Measurements from ENCODE around the gene IFFO2. TPM values are rescaled to one million over a fixed set of nuclear protein-coding genes. Genes with fewer than 3 reads are reported as not detected.
"Not testable (repeated sequence)": the region's sequence is repeated elsewhere in the genome, so short reads cannot be mapped to it uniquely, and the experiment has no call there.

IFFO2 gene
- total and polyA plus RNA-seq, 2 donors: 4.3 to 14.2 TPM

- no peaks in the 10 kb centered on the region for H3K4me1 ChIP-seq (ENCODE audit: insufficient read depth)
- no peak for DNase-seq (ENCODE audit: extremely low spot score)
- no peaks in the 10 kb centered on the region for H3K36me3 ChIP-seq (ENCODE audit: insufficient read depth)
- no peak overlapping the region for H3K27ac ChIP-seq (ENCODE audit: low read depth)
- no peak overlapping the region for H3K4me3 ChIP-seq (ENCODE audit: low read depth, low read length)
- WGBS: 94% methylated on average over 10 of the region's 10 CpGs
Observed at GRCh38 chr1:18876210-18876609, 80.3 kb downstream of the IFFO2 start.

GRCh38 chr1:18875796-18876128 is 80.7 kb downstream of the IFFO2 start:
- H3K4me3 ChIP-seq (ENCODE audit: low read depth, low read length): no peak overlapping the region
- no peaks in the 10 kb centered on the region for H3K36me3 ChIP-seq (ENCODE audit: insufficient read depth)
- DNase-seq (ENCODE audit: extremely low spot score): no peak
- WGBS: 93% methylated on average over 3 of the region's 3 CpGs
- H3K27ac ChIP-seq (ENCODE audit: low read depth): no peak overlapping the region
- no peaks in the 10 kb centered on the region for H3K4me1 ChIP-seq (ENCODE audit: insufficient read depth)

GRCh38 chr1:18875107-18875795 is 81.2 kb downstream of the IFFO2 start:
- peak; percentile 31 for DNase-seq (ENCODE audit: extremely low spot score)
- 38% methylated on average over 20 of the region's 20 CpGs for WGBS
- Histone ChIP-seq H3K27ac (ENCODE audit: low read depth) (no peak overlapping the region), H3K4me1 (ENCODE audit: insufficient read depth) (no peaks in the 10 kb centered on the region), H3K36me3 (ENCODE audit: insufficient read depth) (no peaks in the 10 kb centered on the region), H3K4me3 (ENCODE audit: low read depth, low read length) (no peak overlapping the region)

GRCh38 chr1:18874600-18874999 is 81.9 kb downstream of the IFFO2 start:
- no peak for DNase-seq (ENCODE audit: extremely low spot score)

GRCh38 chr1:18874036-18874435 is 82.4 kb downstream of the IFFO2 start:
- H3K27ac ChIP-seq (ENCODE audit: low read depth): no peak overlapping the region
- no peaks in the 10 kb centered on the region for H3K4me1 ChIP-seq (ENCODE audit: insufficient read depth)
- H3K4me3 ChIP-seq (ENCODE audit: low read depth, low read length): no peak overlapping the region
- WGBS: 90% methylated on average over 6 of the region's 6 CpGs
- no peak for DNase-seq (ENCODE audit: extremely low spot score)
- H3K36me3 ChIP-seq (ENCODE audit: insufficient read depth): no peaks in the 10 kb centered on the region

More at GRCh38 chr1:18874600-18874999, 81.9 kb downstream of the IFFO2 start:
- Histone ChIP-seq H3K4me1 (ENCODE audit: insufficient read depth) (no peaks in the 10 kb centered on the region), H3K27ac (ENCODE audit: low read depth) (no peak overlapping the region), H3K4me3 (ENCODE audit: low read depth, low read length) (no peak overlapping the region), H3K36me3 (ENCODE audit: insufficient read depth) (no peaks in the 10 kb centered on the region)
- WGBS: 76% methylated on average over 8 of the region's 8 CpGs

- H3K4me1 ChIP-seq (ENCODE audit: insufficient read depth): no peaks in the 10 kb centered on the region
- H3K36me3 ChIP-seq (ENCODE audit: insufficient read depth): no peaks in the 10 kb centered on the region
- WGBS: 89% methylated on average over 8 of the region's 8 CpGs
- no peak overlapping the region for H3K27ac ChIP-seq (ENCODE audit: low read depth)
- no peak overlapping the region for H3K4me3 ChIP-seq (ENCODE audit: low read depth, low read length)
- no peak for DNase-seq (ENCODE audit: extremely low spot score)
Observed at GRCh38 chr1:18872071-18872611, 84.3 kb downstream of the IFFO2 start.

GRCh38 chr1:18871401-18872070 is 84.9 kb downstream of the IFFO2 start:
- H3K27ac ChIP-seq (ENCODE audit: low read depth): no peak overlapping the region
- no peaks in the 10 kb centered on the region for H3K36me3 ChIP-seq (ENCODE audit: insufficient read depth)
- no peaks in the 10 kb centered on the region for H3K4me1 ChIP-seq (ENCODE audit: insufficient read depth)
- H3K4me3 ChIP-seq (ENCODE audit: low read depth, low read length): no peak overlapping the region
- no peak for DNase-seq (ENCODE audit: extremely low spot score)
- 90% methylated on average over 7 of the region's 7 CpGs for WGBS

GRCh38 chr1:18870957-18871356 is 85.5 kb downstream of the IFFO2 start:
- Histone ChIP-seq H3K27ac (ENCODE audit: low read depth) (no peak overlapping the region), H3K4me3 (ENCODE audit: low read depth, low read length) (no peak overlapping the region), H3K4me1 (ENCODE audit: insufficient read depth) (no peaks in the 10 kb centered on the region), H3K36me3 (ENCODE audit: insufficient read depth) (no peaks in the 10 kb centered on the region)
- 96% methylated on average over 10 of the region's 10 CpGs for WGBS
- no peak for DNase-seq (ENCODE audit: extremely low spot score)

- 62% methylated on average over 3 of the region's 3 CpGs for WGBS
- not testable (repeated sequence) for H3K27ac ChIP-seq (ENCODE audit: low read depth); DNase-seq (ENCODE audit: extremely low spot score); H3K4me1 ChIP-seq (ENCODE audit: insufficient read depth); H3K36me3 ChIP-seq (ENCODE audit: insufficient read depth); H3K4me3 ChIP-seq (ENCODE audit: low read depth, low read length)
Observed at GRCh38 chr1:18870595-18870865, 85.9 kb downstream of the IFFO2 start.

- Histone ChIP-seq H3K27ac (ENCODE audit: low read depth) (no peak overlapping the region), H3K36me3 (ENCODE audit: insufficient read depth) (no peaks in the 10 kb centered on the region), H3K4me1 (ENCODE audit: insufficient read depth) (no peaks in the 10 kb centered on the region), H3K4me3 (ENCODE audit: low read depth, low read length) (no peak overlapping the region)
- WGBS: 65% methylated on average over 9 of the region's 9 CpGs
- no peak for DNase-seq (ENCODE audit: extremely low spot score)
Observed at GRCh38 chr1:18869847-18870594, 86.5 kb downstream of the IFFO2 start.

GRCh38 chr1:18868801-18869424 is 87.6 kb downstream of the IFFO2 start:
- 76% methylated on average over 12 of the region's 12 CpGs for WGBS
- H3K36me3 ChIP-seq (ENCODE audit: insufficient read depth): no peaks in the 10 kb centered on the region
- DNase-seq (ENCODE audit: extremely low spot score): no peak
- no peak overlapping the region for H3K4me3 ChIP-seq (ENCODE audit: low read depth, low read length)
- no peaks in the 10 kb centered on the region for H3K4me1 ChIP-seq (ENCODE audit: insufficient read depth)
- H3K27ac ChIP-seq (ENCODE audit: low read depth): no peak overlapping the region

GRCh38 chr1:18868354-18868753 is 88.1 kb downstream of the IFFO2 start:
- Histone ChIP-seq H3K36me3 (ENCODE audit: insufficient read depth) (no peaks in the 10 kb centered on the region), H3K27ac (ENCODE audit: low read depth) (no peak overlapping the region), H3K4me1 (ENCODE audit: insufficient read depth) (no peaks in the 10 kb centered on the region), H3K4me3 (ENCODE audit: low read depth, low read length) (no peak overlapping the region)
- no peak for DNase-seq (ENCODE audit: extremely low spot score)
- 76% methylated on average over 5 of the region's 5 CpGs for WGBS

- no peak for DNase-seq (ENCODE audit: extremely low spot score)
- 87% methylated on average over 3 of the region's 3 CpGs for WGBS
- H3K4me1 ChIP-seq (ENCODE audit: insufficient read depth): no peaks in the 10 kb centered on the region
- H3K4me3 ChIP-seq (ENCODE audit: low read depth, low read length): no peak overlapping the region
- no peak overlapping the region for H3K27ac ChIP-seq (ENCODE audit: low read depth)
- no peaks in the 10 kb centered on the region for H3K36me3 ChIP-seq (ENCODE audit: insufficient read depth)
Observed at GRCh38 chr1:18866846-18867245, 89.6 kb downstream of the IFFO2 start.
